ENCODE measurements around the gene MORF4L2. TPM values are rescaled to one million over a fixed set of nuclear protein-coding genes. Genes with fewer than 3 reads are reported as not detected.

Gene MORF4L2, protein sequence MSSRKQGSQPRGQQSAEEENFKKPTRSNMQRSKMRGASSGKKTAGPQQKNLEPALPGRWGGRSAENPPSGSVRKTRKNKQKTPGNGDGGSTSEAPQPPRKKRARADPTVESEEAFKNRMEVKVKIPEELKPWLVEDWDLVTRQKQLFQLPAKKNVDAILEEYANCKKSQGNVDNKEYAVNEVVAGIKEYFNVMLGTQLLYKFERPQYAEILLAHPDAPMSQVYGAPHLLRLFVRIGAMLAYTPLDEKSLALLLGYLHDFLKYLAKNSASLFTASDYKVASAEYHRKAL
- total RNA-seq (2014; rRNA removed; shearing (Covaris generic)), result 936 and 1,313 TPM in 2 replicates

- peak; percentile 99 for DNase-seq (ENCODE audit: low read depth)
Measured at GRCh38 chrX:103686199-103687072, at the start of gene MORF4L2. Gene MORF4L2 (minus strand): TSS chrX:103686699. CDS start chrX:103677027, 9,672 bp downstream.

- DNase-seq (ENCODE audit: low read depth), result no peak
Measured at GRCh38 chrX:103734125-103734760, 47.7 kb upstream of the MORF4L2 start.

DNA sequence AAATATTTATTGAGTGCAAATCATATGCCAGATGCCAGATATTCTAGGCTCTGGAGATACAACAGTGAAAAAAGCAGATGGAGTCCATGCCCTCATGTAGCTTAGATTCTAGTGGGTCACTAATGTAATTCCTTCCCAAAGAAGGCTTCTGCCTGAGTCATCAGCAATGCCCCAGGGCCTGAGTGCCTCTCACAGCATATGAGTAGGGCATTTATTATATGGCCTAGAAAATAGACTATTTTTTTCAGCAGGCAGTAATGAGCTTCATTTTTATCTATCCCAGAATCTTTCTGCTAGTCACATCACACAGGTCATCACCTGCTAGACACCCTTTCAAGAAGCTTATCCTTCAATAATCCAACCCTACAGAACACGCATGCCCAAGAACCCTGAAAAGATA lies 46.5 kb upstream of the MORF4L2 start:
- DNase-seq (ENCODE audit: low read depth), result peak; percentile 26

GRCh38 chrX:103730796-103731493 lies 44.4 kb upstream of the MORF4L2 start:
- DNase-seq (ENCODE audit: low read depth), result peak; percentile 38

DNA sequence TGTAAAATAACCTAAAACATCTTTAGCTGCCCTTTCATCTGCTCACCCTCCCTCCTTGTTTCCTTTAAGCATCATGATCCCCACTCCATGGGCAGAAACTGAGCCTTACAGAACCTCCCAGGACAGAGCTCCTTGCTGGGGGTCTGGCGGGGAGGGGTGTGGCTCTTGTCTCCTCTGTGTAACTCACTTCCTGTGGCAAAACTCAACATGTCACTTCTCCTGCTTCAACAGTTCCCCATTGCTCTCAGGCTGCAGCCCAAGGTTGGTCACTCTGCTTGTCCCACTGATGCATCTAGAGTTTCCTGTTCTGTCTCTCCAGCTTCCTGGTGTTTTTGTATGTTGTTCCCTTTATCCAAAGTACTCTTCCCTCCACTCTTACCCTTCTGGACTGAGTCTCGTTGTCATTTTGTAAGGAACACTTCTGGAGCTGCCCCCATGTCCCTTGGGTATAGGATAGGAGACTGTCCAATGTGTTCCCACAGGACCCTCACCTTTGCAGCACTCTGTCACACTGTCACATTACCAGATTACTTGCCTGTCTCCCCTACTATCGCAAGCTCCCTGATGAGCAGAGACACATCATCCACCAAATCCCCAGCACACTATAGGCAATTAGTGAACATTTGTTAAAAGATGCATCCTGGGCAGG lies 43.8 kb upstream of the MORF4L2 start:
- no peak for DNase-seq (ENCODE audit: low read depth)

DNA sequence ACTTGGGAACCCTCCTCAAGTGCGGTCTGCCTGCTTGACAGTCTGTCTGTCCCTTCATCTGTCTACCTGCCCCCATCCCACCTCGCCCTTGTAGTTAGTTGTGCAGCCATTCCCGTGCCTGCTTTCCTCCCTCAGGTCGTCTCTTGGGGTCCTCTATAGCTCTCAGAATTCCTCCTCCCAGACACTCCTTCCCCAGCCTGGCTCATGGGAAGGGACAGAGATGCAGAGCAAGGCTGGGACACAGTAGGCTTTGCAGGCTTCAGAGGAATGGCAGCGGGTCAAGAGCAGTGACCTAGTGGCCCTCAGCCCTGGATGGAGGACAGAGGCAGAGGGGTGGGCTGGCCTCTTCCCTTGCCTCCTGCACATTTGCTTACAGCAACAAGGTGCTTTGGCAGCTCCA lies 42.5 kb upstream of the MORF4L2 start:
- no peak for DNase-seq (ENCODE audit: low read depth)

DNA sequence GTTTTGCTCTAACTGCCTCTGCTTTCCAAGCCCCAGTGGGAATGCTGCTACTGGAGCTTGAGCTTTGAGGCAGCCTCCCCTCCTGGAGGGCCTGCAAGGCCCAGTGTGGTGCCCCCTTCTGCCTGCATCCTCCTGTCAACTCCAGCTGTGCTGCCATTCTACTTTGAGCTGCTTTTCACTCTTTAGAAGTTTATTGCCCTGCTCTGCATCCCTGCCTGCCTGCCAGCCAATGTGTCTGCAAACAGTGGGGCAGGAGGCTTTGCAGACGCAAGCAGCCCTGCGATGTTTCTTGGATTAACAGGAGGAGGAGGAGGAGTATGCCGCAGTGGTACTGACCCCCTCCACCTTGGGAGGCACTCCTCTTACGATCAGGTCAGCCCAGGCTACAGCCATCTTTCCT lies 40.6 kb upstream of the MORF4L2 start:
- DNase-seq (ENCODE audit: low read depth), result no peak

GRCh38 chrX:103726477-103726876 lies 40.0 kb upstream of the MORF4L2 start:
- DNase-seq (ENCODE audit: low read depth), result no peak

- peak; percentile 18 for DNase-seq (ENCODE audit: low read depth)
Measured at GRCh38 chrX:103722505-103722904, 36.0 kb upstream of the MORF4L2 start.

DNA sequence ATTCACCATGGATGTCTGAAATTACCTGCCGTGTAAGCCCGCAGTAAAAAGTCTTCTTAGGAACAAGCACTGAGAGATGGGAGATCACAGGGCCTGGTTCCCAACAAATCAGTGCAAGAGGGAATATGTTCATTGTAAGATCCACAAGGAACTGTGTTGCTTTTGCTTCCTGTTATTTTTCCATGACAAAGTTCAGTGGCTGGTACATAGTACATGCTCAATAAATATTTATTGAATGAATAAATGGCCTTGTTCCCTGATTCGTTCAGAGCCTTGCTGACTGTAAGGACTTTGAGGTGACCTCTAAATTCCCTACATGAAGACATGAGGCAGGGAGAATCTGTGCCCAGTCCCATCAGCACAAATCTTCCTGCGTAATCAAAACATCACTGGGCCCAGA lies 31.6 kb upstream of the MORF4L2 start:
- DNase-seq (ENCODE audit: low read depth), result no peak

DNA sequence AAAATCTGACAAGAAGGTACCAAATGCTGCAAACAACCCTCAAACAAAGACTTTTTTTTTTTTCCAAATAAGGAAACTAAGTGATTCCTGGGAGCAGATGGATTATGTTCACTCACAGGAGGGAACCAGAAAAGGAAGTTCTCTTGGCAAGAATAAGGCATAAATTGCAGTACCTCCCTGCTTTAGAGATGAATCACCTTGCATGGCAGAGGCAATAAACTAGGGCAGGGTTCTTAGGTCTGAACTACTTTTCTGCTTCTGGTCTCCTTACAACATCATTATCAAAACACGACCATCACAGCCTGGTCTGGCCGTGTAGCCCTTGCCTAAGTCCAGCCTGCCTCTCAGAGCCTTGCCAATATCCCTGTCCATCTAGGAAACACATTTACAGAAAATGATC lies 30.5 kb upstream of the MORF4L2 start:
- DNase-seq (ENCODE audit: low read depth), result peak; percentile 85

- DNase-seq (ENCODE audit: low read depth), result no peak
Measured at GRCh38 chrX:103710609-103711008, 24.1 kb upstream of the MORF4L2 start, which contains the start of gene TMEM31. Gene TMEM31 (plus strand): TSS chrX:103710909. CDS start chrX:103712259, 1,350 bp downstream.

DNA sequence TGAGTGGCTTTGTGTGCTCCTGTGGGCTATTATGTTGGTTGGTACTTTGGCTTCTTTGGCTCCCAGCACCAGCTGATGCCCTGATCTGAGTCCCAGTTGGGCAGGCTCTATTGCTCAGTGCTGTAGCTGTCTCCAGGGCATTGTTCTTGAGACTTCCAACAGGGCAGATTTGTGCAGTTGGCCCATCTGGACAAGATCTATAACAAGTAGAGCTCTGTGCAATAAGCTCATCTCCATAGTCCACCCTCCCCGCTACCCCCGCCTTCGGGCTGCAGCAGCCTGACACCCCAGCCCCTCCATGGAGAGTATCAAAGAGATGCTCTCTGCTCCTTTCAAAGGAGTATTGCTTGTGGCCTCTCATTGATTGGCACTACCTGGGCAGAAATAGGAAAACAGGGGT lies 18.4 kb upstream of the MORF4L2 start:
- DNase-seq (ENCODE audit: low read depth), result no peak

- no peak for DNase-seq (ENCODE audit: low read depth)
Measured at GRCh38 chrX:103699243-103699642, 12.7 kb upstream of the MORF4L2 start.

- DNase-seq (ENCODE audit: low read depth), result no peak
Measured at GRCh38 chrX:103697687-103698086, 11.2 kb upstream of the MORF4L2 start.

DNA sequence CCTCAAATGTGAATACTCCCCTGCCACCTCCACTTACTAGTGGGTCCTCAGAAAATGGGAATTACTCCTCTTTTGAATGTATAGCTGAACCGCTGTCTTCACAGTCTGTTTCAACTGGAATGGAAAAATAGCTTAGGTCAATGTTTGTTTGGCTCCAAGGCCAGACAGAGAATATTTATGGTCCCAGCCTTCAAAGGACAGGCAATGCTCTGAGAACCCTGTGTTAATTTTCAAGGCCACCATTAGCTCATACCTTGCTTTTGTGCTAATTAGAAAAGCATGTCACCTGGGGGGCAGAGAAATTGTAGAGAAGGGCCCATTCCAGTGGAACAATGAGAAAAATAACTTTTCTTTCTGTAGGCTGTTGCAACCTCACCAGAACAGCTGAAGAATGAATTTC lies 4.6 kb upstream of the MORF4L2 start:
- no peak for DNase-seq (ENCODE audit: low read depth)

DNA sequence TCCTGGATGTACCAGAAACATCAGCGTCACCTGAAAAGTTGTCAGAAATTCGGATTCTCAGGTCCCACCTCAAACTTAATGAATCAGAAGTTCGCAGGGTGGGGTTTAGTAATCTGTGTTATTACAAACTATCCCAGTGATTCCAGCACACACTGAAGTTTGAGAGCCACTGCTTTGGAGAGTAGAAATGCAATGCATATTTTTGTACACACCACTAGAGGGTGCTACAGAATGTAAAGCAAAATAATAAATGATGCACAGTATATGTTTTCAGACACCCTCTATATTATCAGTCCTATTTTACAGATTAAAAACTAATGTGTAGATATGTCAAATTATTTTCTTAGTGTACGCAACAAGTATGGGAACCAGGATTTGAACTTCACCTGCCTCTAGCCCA lies 2.4 kb upstream of the MORF4L2 start:
- peak; percentile 39 for DNase-seq (ENCODE audit: low read depth)

- DNase-seq (ENCODE audit: low read depth), result peak; percentile 85
Measured at GRCh38 chrX:103687696-103688201, 1.2 kb upstream of the MORF4L2 start.

DNA sequence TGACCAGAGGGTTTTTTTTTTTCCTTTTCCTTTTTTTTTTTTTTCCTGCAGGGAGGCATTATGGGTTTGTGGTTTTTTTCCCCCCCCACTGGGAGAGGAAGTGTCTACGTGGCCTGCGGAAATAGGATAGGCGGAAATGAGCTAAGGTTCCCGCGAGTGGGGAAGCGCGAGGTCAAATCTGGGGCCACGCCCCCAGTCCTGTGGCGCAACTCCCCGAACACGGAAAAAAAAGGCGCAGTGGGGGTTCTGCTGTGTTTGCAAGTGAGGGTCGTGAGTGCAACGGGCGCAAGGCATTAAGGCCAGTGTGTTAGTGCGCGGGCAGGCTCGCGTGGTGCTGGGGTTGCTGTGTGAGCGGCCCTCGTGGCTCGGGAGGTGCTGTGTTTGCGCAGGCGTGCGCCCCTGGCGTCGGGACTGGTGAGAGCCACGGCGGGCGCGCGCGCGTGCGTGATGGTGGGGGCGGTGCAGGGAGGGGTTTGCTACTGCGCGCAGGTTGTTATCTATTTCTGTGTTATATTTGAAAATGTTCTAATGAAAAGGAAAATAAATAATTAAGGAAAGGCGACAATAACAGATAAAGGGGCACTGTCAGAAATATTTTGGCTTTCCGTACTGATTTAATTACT lies 685 bp upstream of the MORF4L2 start:
- DNase-seq (ENCODE audit: low read depth), result peak; percentile 79

- DNase-seq (ENCODE audit: low read depth), result peak; percentile 18
Measured at GRCh38 chrX:103685396-103685795, 1.1 kb downstream of the MORF4L2 start.

GRCh38 chrX:103681443-103681842 lies 5.1 kb downstream of the MORF4L2 start:
- DNase-seq (ENCODE audit: low read depth), result no peak

Data from M059J (cell line).